Activated T-helper 17 cell treated with anti-CD3 and anti-CD28 coated beads, Interleukin-2, amount 50 U/mL, for 72 hours (primary cell): ENCODE results near the gene SPARC. TPM values are rescaled to one million over a fixed set of nuclear protein-coding genes. Genes with fewer than 3 reads are reported as not detected.

Source experiments
- ATAC-seq: fragments of 150-1000 bp; cut with Tn5 transposase; replicated peaks from 2 replicates; pipeline ENCODE4 v1.10.0; 2021; ENCODE audit warnings: mild to moderate bottlenecking, moderate library complexity
- H3K27ac Mint-ChIP-seq: one replicate; pipeline ENCODE4 v1.8.0; 2022; ENCODE audit warnings: mixed read lengths
- H3K27me3 Mint-ChIP-seq: one replicate; pipeline ENCODE4 v1.8.0; 2022; ENCODE audit warnings: mixed read lengths
- H3K36me3 Mint-ChIP-seq: one replicate; pipeline ENCODE4 v1.8.0; 2022; ENCODE audit warnings: low read depth, mild to moderate bottlenecking, mixed read lengths
- H3K4me1 Mint-ChIP-seq: one replicate; pipeline ENCODE4 v1.8.0; 2022; ENCODE audit warnings: mixed read lengths
- H3K4me3 Mint-ChIP-seq: one replicate; pipeline ENCODE4 v1.8.0; 2022; ENCODE audit warnings: mild to moderate bottlenecking, mixed read lengths
- H3K9me3 Mint-ChIP-seq: one replicate; pipeline ENCODE4 v1.8.0; 2022; ENCODE audit warnings: mixed read lengths
- total RNA-seq, 2 donors: library from RNA; stranded (reverse); gene quantifications; one replicate each; pipeline ENCODE4 v1.2.3, GENCODE V29; 2022

The SPARC gene
- total RNA-seq, 2 donors from 2014 or later, result 0.26 TPM; not detected in 1

DNA sequence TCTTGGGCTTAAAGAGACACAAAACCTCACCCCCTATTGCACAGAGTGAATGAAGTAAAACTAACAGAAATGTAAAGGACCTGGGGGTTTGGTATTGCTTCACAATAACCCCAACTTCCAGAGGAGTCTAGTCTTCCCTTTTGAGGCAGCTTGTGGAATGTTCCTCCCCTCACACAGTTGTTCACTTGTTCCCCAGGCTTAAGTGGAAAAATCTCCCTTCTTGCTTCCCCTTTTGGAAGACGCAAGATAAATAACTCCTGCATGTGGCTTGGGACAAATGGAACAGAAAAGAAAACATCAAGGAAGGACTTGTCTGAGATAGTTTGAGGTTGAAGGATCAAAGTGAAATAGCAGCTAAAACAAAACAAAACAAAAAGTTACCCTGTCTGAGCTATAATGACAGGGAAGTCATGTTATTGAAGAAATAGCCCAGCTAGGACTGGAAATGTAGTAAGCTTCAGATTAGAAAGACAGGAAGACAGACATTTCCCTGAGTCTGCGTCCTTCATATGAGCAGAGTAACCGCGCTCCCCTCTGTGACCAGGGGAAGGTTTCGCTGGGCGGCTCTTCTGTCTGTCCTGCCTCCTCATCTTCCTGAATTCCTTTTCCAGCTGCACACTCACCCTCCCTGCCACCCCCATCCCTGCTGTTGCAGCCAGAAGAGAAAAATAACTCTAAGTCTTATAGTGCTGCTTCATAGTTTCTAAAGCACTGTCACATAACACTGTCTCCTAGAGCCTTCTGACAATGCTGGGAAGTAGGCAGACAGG, 8.8 kb downstream of the SPARC start:
- Mint-ChIP-seq H3K9me3 (no peaks in the 10 kb centered on the region), H3K4me3 (no peak overlapping the region), H3K4me1 (no peaks in the 10 kb centered on the region), H3K27me3 (peaks cover 3% of the 10 kb centered on the region), H3K27ac (no peak overlapping the region), H3K36me3 (no peaks in the 10 kb centered on the region)
- ATAC-seq, result no peak

DNA sequence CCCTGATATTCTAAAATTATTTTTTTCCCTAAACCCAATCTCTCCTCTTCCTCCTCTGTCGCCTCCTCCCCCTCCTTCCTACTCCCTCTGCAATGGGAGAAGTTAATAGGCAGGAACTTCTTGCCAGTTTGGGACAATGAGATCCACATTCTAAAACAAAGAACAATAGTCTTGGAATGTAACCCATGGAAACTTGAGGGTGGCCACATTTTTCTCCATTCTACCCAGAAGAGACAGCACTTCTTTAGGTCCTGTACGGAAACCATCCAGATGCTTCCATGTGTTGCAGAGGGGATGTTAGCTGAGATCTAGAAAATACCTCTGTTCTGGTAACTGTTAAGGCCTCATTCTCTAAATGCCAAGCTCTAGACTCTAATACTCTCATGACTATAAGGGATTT, 10.0 kb downstream of the SPARC start:
- H3K27me3 Mint-ChIP-seq, result peaks cover 3% of the 10 kb centered on the region
- H3K4me3 Mint-ChIP-seq, result no peak overlapping the region
- no peaks in the 10 kb centered on the region for H3K9me3 Mint-ChIP-seq
- H3K27ac Mint-ChIP-seq, result no peak overlapping the region
- no peak for ATAC-seq
- no peaks in the 10 kb centered on the region for H3K4me1 Mint-ChIP-seq
- H3K36me3 Mint-ChIP-seq, result no peaks in the 10 kb centered on the region

DNA sequence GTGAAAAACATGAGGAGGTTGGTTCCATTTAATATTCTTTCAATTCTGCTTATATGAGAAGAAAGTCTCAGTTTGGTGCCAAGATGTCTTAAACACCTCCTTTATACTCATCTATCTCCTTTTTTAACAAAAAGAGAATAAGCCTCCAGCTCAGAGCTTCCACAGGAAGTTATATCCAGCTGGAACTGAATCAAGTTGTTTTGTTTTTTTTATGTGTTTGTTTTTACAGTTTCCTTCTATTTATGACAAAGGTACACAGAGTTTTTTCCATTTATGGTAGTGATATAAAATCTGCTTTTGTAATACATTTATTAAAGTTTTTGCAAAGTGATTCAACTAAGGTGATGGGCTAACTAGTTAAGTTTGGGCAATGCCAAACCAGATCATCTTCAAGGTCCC, 10.4 kb downstream of the SPARC start:
- Mint-ChIP-seq H3K4me3 (no peak overlapping the region), H3K27ac (no peak overlapping the region), H3K36me3 (no peaks in the 10 kb centered on the region), H3K9me3 (no peaks in the 10 kb centered on the region), H3K27me3 (peaks cover 3% of the 10 kb centered on the region), H3K4me1 (no peaks in the 10 kb centered on the region)
- ATAC-seq, result no peak

DNA sequence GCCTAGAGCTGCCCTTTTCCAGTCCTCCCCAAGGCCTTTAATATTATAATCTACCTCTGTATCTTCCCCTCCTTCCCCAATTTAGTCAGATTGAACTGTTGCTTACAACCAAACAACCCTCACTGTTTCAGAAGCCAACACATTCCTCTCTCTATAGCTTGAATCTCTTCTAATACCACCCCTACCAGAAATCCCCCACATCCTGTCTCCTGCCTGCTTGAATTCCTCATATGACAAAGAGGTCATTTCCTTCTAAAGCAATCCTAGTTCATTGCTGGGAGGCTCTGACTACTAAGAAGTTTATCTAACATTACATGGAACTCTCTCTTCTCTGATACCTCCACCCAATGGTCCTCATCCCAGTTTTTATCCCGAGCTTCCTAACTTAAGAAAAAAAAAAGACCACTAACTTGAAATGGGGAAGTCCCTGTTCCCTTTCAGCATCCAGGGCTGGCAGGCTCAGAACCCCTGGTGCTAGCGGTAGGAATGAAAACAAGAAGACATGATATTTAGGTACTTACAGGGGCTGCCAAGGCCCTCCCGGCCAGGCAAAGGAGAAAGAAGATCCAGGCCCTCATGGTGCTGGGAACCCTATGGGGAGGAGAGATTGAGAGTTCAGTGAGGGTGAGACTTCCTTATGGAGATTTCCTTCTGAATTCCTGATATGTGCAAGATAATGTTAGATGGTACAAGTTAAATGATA, 11.0 kb downstream of the SPARC start:
- H3K4me1 Mint-ChIP-seq, result no peaks in the 10 kb centered on the region
- H3K27ac Mint-ChIP-seq, result no peak overlapping the region
- H3K27me3 Mint-ChIP-seq, result peaks cover 3% of the 10 kb centered on the region
- ATAC-seq, result peak; percentile 19
- H3K9me3 Mint-ChIP-seq, result no peaks in the 10 kb centered on the region
- no peaks in the 10 kb centered on the region for H3K36me3 Mint-ChIP-seq
- H3K4me3 Mint-ChIP-seq, result no peak overlapping the region

DNA sequence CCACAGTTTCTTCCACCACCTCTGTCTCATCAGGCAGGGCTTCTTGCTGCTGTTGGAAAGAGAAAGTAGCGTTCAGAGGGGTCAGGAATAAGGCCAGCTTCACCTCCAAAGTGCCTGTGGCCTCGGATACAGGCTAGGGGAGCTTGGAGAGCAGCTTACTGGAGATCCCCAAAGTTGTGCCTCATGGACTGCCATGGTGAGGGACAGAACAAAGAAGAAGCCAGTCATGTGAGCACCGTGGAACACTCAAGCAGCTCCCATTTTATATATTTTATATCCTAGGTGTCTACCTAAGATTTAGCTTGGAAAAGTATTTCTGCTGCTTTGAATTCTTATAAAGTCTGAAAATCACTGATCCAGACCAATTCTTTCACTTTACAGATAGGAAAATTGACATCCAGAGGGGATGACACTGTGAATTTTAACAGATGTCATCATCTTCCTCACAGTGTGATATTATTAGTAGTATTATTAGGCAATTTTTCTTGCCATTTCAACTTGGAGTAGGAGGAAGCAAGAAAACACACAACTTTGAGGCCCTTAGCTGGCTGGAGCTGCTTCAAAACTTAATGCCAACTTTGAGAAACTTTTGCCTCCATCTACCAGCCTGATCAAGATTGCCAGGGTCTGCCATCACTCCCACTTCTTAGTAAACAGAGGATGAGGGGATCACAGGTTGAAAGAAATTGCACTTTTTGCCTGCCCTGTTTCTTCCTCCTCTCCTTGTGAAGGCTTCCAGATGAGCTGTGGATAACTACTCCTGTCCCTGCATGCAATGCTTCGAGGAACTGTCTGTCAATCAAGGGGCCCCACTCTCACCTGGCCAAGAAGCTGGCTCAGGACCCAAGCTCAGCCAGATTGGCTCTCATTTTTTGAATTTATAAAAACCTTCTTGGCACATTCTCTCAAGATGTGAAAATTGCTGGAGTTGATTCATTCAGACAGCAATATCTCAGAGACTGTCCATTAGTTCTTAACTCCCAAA, 11.8 kb downstream of the SPARC start:
- H3K4me1 Mint-ChIP-seq, result no peaks in the 10 kb centered on the region
- peaks cover 3% of the 10 kb centered on the region for H3K27me3 Mint-ChIP-seq
- H3K4me3 Mint-ChIP-seq, result no peak overlapping the region
- H3K27ac Mint-ChIP-seq, result no peak overlapping the region
- ATAC-seq, result no peak
- H3K9me3 Mint-ChIP-seq, result no peaks in the 10 kb centered on the region
- no peaks in the 10 kb centered on the region for H3K36me3 Mint-ChIP-seq

DNA sequence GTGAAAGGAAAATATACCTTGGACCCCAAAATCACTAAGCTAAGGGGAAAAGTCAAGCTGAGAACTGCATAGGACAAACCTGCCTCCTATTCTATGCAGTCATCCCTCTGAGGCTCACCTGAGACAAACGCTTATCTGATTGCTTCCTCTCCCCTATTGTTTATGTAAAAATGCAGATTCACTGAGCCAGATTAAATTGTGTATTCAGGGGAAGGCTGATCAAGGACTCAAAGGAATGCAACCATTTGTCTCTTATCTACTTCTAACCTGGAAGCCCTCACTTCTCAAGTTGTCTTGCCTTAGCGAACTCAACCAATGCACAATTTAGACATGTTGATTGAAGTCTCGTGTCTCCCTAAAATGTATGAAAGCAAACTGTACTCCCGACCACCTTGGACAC, 13.3 kb downstream of the SPARC start:
- Mint-ChIP-seq H3K27ac (no peak overlapping the region), H3K9me3 (no peaks in the 10 kb centered on the region), H3K36me3 (no peaks in the 10 kb centered on the region), H3K4me1 (no peaks in the 10 kb centered on the region), H3K27me3 (peaks cover 2% of the 10 kb centered on the region), H3K4me3 (no peak overlapping the region)
- no peak for ATAC-seq

DNA sequence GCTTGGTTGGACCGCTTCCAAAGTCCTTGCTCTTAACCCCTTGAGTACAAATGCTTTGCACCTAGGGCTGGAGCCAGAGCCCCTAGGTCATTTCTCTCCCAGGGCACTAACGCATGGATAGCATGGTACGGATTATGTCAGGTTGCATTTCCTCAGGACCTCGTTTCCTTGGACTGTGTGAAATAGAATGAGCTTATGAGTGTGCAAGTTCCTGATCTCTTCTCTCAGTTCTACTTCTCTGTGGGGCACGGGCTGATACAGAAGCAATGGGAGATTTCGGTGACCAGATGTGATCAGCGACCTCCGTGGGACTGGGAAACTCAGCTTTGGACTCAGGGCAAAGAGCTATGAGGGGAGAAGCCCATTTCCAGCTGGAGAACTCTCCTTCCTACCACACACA, 14.2 kb downstream of the SPARC start:
- H3K4me1 Mint-ChIP-seq, result no peaks in the 10 kb centered on the region
- H3K9me3 Mint-ChIP-seq, result no peaks in the 10 kb centered on the region
- ATAC-seq, result no peak
- no peak overlapping the region for H3K27ac Mint-ChIP-seq
- no peaks in the 10 kb centered on the region for H3K27me3 Mint-ChIP-seq
- H3K36me3 Mint-ChIP-seq, result no peaks in the 10 kb centered on the region
- H3K4me3 Mint-ChIP-seq, result no peak overlapping the region

DNA sequence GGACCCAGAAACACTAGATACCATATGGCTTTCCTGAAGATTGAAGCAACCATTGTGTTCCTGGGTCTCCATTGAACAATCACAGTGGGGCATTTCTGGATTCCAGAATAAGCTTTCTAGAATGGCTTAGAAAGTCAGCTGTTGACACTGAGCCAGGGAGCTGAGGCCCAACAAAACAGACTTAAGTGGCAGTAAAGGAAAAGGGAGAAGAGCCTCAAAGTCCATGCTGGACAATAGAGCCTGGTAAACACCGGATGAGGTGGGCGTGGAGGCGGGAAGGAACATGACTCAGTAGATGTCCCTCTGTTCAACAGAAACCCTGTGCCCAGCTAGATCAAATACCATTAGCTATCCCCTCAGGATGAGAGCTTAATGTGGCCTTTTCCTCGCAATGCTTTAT, 14.8 kb downstream of the SPARC start:
- Mint-ChIP-seq H3K4me3 (no peak overlapping the region), H3K27ac (no peak overlapping the region), H3K27me3 (no peaks in the 10 kb centered on the region), H3K9me3 (no peaks in the 10 kb centered on the region), H3K4me1 (no peaks in the 10 kb centered on the region), H3K36me3 (no peaks in the 10 kb centered on the region)
- ATAC-seq, result no peak

DNA sequence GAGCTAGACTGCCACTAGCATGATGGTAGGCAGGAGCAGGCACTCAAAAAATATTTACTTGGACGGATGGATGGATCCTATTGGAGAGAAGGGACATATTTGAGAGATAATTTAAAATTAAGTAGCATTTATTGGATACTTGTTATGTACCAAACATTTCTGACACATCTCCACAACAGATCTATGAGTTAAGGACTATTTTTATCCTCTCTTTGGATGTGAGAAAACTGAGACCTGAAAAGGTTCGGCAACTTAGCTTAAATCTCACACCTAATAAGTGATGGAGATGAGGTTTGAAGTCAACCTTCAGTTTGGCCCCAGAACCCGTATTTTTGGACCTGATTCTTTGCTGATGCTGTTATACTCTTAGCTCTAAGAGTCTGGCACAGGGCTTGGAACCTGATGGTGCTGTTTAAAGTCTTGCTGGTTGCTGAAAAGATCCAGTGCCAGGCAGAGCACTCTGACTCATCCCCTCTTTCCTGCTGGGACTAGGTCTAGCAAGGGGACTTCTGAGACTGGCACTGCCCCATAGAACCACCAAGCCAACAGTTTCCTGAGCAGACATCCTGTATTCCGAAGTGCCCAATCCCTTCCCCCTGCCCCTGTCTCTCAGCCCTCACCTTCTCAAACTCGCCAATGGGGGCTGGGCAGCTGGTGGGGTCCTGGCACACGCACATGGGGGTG, 15.6 kb downstream of the SPARC start:
- H3K36me3 Mint-ChIP-seq, result no peaks in the 10 kb centered on the region
- no peak for ATAC-seq
- H3K27ac Mint-ChIP-seq, result no peak overlapping the region
- H3K27me3 Mint-ChIP-seq, result no peaks in the 10 kb centered on the region
- H3K9me3 Mint-ChIP-seq, result no peaks in the 10 kb centered on the region
- H3K4me3 Mint-ChIP-seq, result no peak overlapping the region
- no peaks in the 10 kb centered on the region for H3K4me1 Mint-ChIP-seq

DNA sequence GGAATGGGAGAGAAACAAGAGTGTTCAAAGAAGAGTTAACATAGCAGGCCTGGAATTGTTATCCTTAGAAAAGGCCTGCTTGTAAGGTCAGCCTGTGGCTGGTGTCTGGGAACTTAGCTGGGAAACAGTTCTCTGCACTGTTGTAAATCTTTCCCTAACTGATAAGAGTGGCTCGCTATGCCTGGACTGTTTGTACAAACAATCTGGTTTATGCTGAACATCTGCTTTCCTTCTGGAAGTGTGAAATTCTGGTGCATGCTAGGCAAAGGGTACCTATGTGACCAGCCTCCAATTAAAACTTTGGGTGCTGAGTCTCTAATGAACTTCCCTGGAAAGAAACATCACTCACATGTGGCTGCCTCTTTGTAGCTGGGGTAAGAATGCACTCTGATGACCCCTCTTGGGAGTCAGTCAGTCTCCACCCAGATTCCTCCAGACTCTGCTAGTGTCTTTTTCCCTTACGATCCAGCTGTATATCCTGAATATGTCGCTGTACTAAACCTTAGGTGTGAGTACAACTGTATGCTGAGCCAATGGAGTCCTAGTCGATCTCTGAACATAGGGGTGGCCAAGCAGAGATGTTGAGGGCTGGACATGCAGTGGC, 16.5 kb downstream of the SPARC start:
- Mint-ChIP-seq H3K9me3 (no peaks in the 10 kb centered on the region), H3K4me3 (no peak overlapping the region)

DNA sequence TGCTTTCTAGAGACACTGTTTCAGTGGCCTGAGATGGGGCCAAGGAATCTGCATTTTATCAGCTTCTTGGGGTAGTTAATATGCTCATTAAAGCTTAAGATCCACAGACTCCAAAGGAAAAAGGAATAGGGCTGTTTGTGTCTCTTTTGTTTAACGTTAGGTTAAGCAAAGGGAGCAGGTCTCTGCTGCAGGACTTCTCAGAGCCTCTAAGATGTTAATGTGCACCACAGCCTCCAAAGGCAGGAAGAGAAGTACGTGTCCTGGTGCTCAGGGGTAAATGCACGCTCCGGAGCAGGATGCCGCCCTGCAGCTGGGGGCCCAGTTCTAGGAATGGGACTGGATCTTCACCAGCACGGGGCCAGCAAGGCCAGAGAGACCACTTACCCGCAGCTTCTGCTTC, 19.6 kb downstream of the SPARC start:
- Mint-ChIP-seq H3K27me3 (no peaks in the 10 kb centered on the region), H3K36me3 (no peaks in the 10 kb centered on the region), H3K27ac (no peak overlapping the region), H3K4me3 (no peak overlapping the region), H3K4me1 (no peaks in the 10 kb centered on the region), H3K9me3 (no peaks in the 10 kb centered on the region)
- no peak for ATAC-seq

More for the DNA sequence above, 16.5 kb downstream of the SPARC start:
- Mint-ChIP-seq H3K36me3 (no peaks in the 10 kb centered on the region), H3K27ac (no peak overlapping the region), H3K4me1 (no peaks in the 10 kb centered on the region), H3K27me3 (no peaks in the 10 kb centered on the region)
- no peak for ATAC-seq

DNA sequence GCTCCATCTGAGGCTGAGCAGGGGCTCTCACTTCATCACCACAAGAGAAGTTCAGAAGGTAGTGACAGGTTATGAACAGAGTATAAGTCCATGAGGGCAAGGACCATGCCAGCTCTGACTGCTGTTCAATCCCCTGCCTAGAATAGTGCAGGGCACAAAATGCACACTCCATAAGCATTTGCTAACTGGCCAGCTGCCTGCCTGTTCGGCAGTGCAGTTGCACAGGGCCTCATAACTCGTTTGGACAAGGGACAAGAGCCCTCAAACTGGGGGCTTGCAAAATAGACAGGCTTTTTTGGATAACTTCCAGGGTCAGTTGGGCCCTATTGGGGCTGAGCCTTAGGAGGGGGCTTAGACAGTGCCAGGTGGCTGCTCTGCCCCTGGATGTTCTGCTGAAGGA, 21.1 kb downstream of the SPARC start:
- ATAC-seq, result no peak
- Mint-ChIP-seq H3K27ac (no peak overlapping the region), H3K36me3 (no peaks in the 10 kb centered on the region), H3K4me3 (no peak overlapping the region), H3K27me3 (no peaks in the 10 kb centered on the region), H3K9me3 (no peaks in the 10 kb centered on the region), H3K4me1 (no peaks in the 10 kb centered on the region)

DNA sequence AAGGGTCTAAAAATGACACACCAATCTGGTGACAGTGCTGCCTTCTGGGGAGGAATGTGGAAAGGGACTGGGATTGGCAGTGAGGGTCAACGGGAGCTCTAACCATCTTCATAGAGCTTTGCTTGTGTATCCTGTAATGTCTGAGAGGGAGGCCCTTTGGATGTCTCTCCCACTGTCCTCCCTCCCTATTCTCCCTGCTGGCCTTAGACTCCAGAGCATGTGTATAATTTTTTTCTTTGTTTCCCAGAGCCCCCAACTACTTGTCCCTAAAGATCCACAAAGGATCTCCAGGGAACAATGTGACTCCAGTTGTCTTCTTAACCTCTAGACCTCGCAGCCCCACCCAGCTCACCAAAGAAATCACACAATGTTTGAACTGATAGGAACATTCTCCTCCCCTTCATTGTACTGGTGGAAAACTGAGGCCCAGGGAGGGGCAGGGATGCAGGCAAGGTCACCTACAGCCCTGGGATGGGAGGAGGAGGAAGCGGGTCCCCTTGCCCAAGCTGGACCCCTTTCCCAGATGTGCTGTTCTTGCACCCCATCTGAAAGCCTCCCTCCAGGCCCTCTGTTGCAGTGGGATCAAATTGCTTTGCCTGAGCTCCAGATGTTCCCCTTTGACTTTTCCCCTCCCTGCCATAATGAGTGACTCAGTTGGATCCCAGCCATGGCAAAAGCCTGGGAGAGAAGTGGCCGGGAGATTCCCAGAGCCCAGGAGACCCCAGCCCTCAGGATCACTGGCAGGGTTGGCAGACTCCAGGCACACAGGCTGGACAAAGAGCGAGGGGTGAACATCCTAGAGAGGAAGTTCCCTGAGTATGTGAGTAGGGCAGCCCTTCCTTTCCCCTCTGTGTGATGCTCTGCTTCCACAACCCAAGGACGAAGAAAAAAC, 21.8 kb downstream of the SPARC start:
- H3K27me3 Mint-ChIP-seq, result no peaks in the 10 kb centered on the region
- H3K27ac Mint-ChIP-seq, result no peak overlapping the region
- no peaks in the 10 kb centered on the region for H3K4me1 Mint-ChIP-seq
- ATAC-seq, result no peak
- H3K36me3 Mint-ChIP-seq, result no peaks in the 10 kb centered on the region
- no peak overlapping the region for H3K4me3 Mint-ChIP-seq
- H3K9me3 Mint-ChIP-seq, result no peaks in the 10 kb centered on the region
